Measurements from ENCODE around the gene AKAP9. TPM values are rescaled to one million over a fixed set of nuclear protein-coding genes. Genes with fewer than 3 reads are reported as not detected.
A peak's percentile ranks its signal among the peaks of the same experiment; 100 is the strongest.

Gene AKAP9
- total and polyA plus RNA-seq, 9 of the 15 experiments (the other 6 are each of a cell fraction or from before 2014, with no cell fraction given): 25.5 to 80.9 (median 46.3) TPM

GRCh38 chr7:91894781-91895480 is 45.7 kb upstream of the AKAP9 start (continued):
- TF ChIP-seq HMGXB4 (CRISPR knock-in tag; IDR thresholded peaks at IDR 0.05) (no peak), POLR3G (IDR thresholded peaks at IDR 0.05; ENCODE audit: extremely low read depth, insufficient read length, insufficient replicate concordance) (no peak), CREB3L1 (IDR thresholded peaks at IDR 0.05; ENCODE audit: borderline replicate concordance, low read depth) (no peak), ARNT (IDR thresholded peaks at IDR 0.05) (peak; percentile 25 to 29; a peak in 1 of 4 replicates), HDAC3 (IDR thresholded peaks at IDR 0.05; ENCODE audit: borderline replicate concordance, partially characterized antibody) (peak; percentile 71), KLF1 (tag; IDR thresholded peaks at IDR 0.05) (no peak), ZNF239 (CRISPR knock-in tag; IDR thresholded peaks at IDR 0.05) (no peak), CTBP1 (IDR thresholded peaks at IDR 0.05; ENCODE audit: borderline replicate concordance) (no peak), ADNP (tag; IDR thresholded peaks at IDR 0.05) (no peak), KDM4B (IDR thresholded peaks at IDR 0.05; ENCODE audit: borderline replicate concordance in 2 of 2, low read depth in 1 of 2) (no peak), GTF2E2 (tag; IDR thresholded peaks at IDR 0.05) (no peak), HLTF (IDR thresholded peaks at IDR 0.05) (0 out of 2 replicates have a peak, but pooled peaks have one; percentile 61), MYC (IDR thresholded peaks at IDR 0.05; ENCODE audit: low read depth, low read length) (0 out of 2 replicates have a peak, but pooled peaks have one; percentile 27), MYC (CRISPR knock-in tag; IDR thresholded peaks at IDR 0.05; ENCODE audit: borderline replicate concordance, low read depth) (no peak), ZNF407 (IDR thresholded peaks at IDR 0.05; ENCODE audit: low read depth) (no peak), ESRRB (CRISPR knock-in tag; IDR thresholded peaks at IDR 0.05; ENCODE audit: borderline replicate concordance) (no peak), SOX6 (IDR thresholded peaks at IDR 0.05) (peak; percentile 76)
